Endothelial cell of umbilical vein (primary cell): ENCODE data around the gene BPIFA2. TPM values are rescaled to one million over a fixed set of nuclear protein-coding genes. Genes with fewer than 3 reads are reported as not detected.

Experiments
- BruUV-seq: library from RNA; stranded (reverse); fragments of 400-500 nt; replicated peaks from 2 replicates; lab custom pipeline; 2021; lab: Mats Ljungman, UMichigan
- CTCF ChIA-PET: fragments of 300-600, 350-600 bp; sonication (Branson Sonifier 250); formaldehyde crosslinking; loops from one replicate; lab custom pipeline; 2021; ENCODE audit warnings: antibody characterized with exemption, inconsistent platforms; lab: Charles Lee
- POLR2A ChIA-PET: fragments of 300-600, 350-600 bp; sonication (Branson Sonifier 250); formaldehyde crosslinking; loops from one replicate; lab custom pipeline; 2021; ENCODE audit warnings: antibody characterized with exemption, inconsistent platforms; lab: Charles Lee
- DNase-seq: peaks from one replicate; pipeline ENCODE4 v3.0.0-alpha.2; 2011; ENCODE audit warnings: low read depth, low spot score
- FAIRE-seq: peaks from 2 replicates; lab custom pipeline; 2011; peaks lifted over from hg19 to GRCh38; lab: Jason Lieb, UNC
- H2AFZ ChIP-seq: 2 replicates; pipeline ENCODE4 v1.6.0; 2012; ENCODE audit warnings: low read depth, low read length, control low read depth, inconsistent platforms
- H3K27ac ChIP-seq: 2 replicates; pipeline ENCODE4 v1.5.1; 2011; ENCODE audit warnings: low read depth, mild to moderate bottlenecking, control low read depth, low read length, moderate library complexity; ENCODE audit not compliant: insufficient read depth
- H3K27me3 ChIP-seq, 2 experiments: 2 replicates each; pipeline versions ENCODE4 v1.6.0 to v1.6.1; 2011; ENCODE audit warnings: low read length in 2 of 2, mixed read lengths in 1 of 2; ENCODE audit not compliant: control insufficient read depth in 2 of 2, insufficient read depth in 2 of 2
- H3K36me3 ChIP-seq, 2 experiments: 2 replicates in 1 of 2; 3 replicates in 1 of 2; pipeline ENCODE4 v1.5.1; 2011; ENCODE audit warnings: low read length in 2 of 2, mild to moderate bottlenecking in 1 of 2, moderate library complexity in 1 of 2; ENCODE audit not compliant: control insufficient read depth in 2 of 2, insufficient read depth in 2 of 2; ENCODE audit errors: extremely low read depth in 1 of 2
- H3K4me1 ChIP-seq: 3 replicates; pipeline ENCODE4 v1.5.1; 2011; ENCODE audit warnings: mild to moderate bottlenecking, low read length; ENCODE audit not compliant: control insufficient read depth, insufficient read depth; ENCODE audit errors: extremely low read depth
- H3K4me2 ChIP-seq: 2 replicates; pipeline ENCODE4 v1.6.1; 2011; ENCODE audit warnings: low read length, control low read depth, mixed read lengths; ENCODE audit not compliant: insufficient read depth
- H3K4me3 ChIP-seq, 3 experiments: fragments of 200-600 bp in 1 of 3; sonication (generic), shearing (Covaris generic) in 1 of 3; replicated peaks in 1 of 3; 2 replicates each; pipeline ENCODE4 v1.5.1; 2011 to 2016; ENCODE audit warnings: control low read depth in 3 of 3, low read length in 3 of 3, mild to moderate bottlenecking in 2 of 3, inconsistent platforms in 1 of 3, low read depth in 1 of 3, moderate library complexity in 1 of 3; ENCODE audit not compliant: insufficient read depth in 1 of 3
- H3K79me2 ChIP-seq: 2 replicates; pipeline ENCODE4 v1.6.0; 2012; ENCODE audit warnings: low read length, inconsistent platforms; ENCODE audit not compliant: control insufficient read depth, insufficient read depth
- H3K9ac ChIP-seq: replicated peaks from 2 replicates; pipeline ENCODE3; 2011; ENCODE audit warnings: low read length, control low read depth; ENCODE audit not compliant: insufficient read depth; ENCODE audit errors: extremely low read depth
- H3K9me1 ChIP-seq: replicated peaks from 3 replicates; pipeline ENCODE4 v1.6.0; 2011; ENCODE audit warnings: mild to moderate bottlenecking, low read length; ENCODE audit not compliant: control insufficient read depth, insufficient read depth; ENCODE audit errors: extremely low read depth
- H3K9me3 ChIP-seq: replicated peaks from 2 replicates; pipeline ENCODE4 v1.5.1; 2012; ENCODE audit warnings: low read length, inconsistent platforms; ENCODE audit not compliant: control insufficient read depth, insufficient read depth
- H4K20me1 ChIP-seq: replicated peaks from 2 replicates; pipeline ENCODE3; 2011; ENCODE audit warnings: mild to moderate bottlenecking, low read length; ENCODE audit not compliant: control insufficient read depth, insufficient read depth; ENCODE audit errors: extremely low read depth
- EZH2 ChIP-seq: IDR thresholded peaks from 2 replicates; pipeline ENCODE4 v1.6.1; 2012; ENCODE audit warnings: borderline replicate concordance, low read depth, mild to moderate bottlenecking, moderate library complexity, low read length, inconsistent platforms; ENCODE audit not compliant: severe bottlenecking
- FOS ChIP-seq: IDR thresholded peaks from 2 replicates; pipeline ENCODE4 v1.6.1; 2011; ENCODE audit warnings: mild to moderate bottlenecking, low read length, moderate library complexity, borderline replicate concordance; ENCODE audit not compliant: insufficient read depth
- GATA2 ChIP-seq: IDR thresholded peaks from 2 replicates; pipeline ENCODE4 v1.7.0; 2011; ENCODE audit warnings: low read depth, mild to moderate bottlenecking, moderate library complexity, mixed read lengths, low read length; ENCODE audit not compliant: insufficient read length, insufficient read depth
- JUN ChIP-seq: IDR thresholded peaks from 2 replicates; pipeline ENCODE4 v1.6.1; 2011; ENCODE audit warnings: borderline replicate concordance, low read depth; ENCODE audit not compliant: insufficient read length, insufficient read depth
- MYC ChIP-seq: IDR thresholded peaks from one replicate; pipeline ENCODE4 v1.6.1; 2011; ENCODE audit warnings: mild to moderate bottlenecking, low read depth, low read length
- POLR2A ChIP-seq: IDR thresholded peaks from 2 replicates; pipeline ENCODE4 v1.6.1; 2012; ENCODE audit warnings: low read depth, mild to moderate bottlenecking, control low read depth, low read length
- POLR2AphosphoS5 ChIP-seq: IDR thresholded peaks from 2 replicates; pipeline ENCODE4 v1.6.1; 2012; ENCODE audit warnings: low read depth, mild to moderate bottlenecking, control low read depth, low read length, moderate library complexity; ENCODE audit not compliant: insufficient read depth
- dilution Hi-C: fragments of 300-500 bp; cut with MboI; formaldehyde crosslinking; loops from one replicate; pipeline ENCODE4 v1.15.0; 2019; ENCODE audit warnings: low sequenced_read_pairs; ENCODE audit not compliant: extremely low pct_ligation_motif_present
- intact Hi-C: fragments of 100-400 bp; cut with micrococcal nuclease; formaldehyde crosslinking; loops from one replicate; pipeline ENCODE4 v1.10.0; 2022
- polyA plus RNA-seq, 4 experiments: library from polyadenylated mRNA; depleted of rRNA in 3 of 4; stranded (reverse) in 3 of 4; unstranded in 1 of 4; fragments of >200 nt; gene quantifications; 2 replicates each; pipeline versions ENCODE4 v1.2.1 to v1.2.3, GENCODE V29; 2011 to 2012; ENCODE audit warnings: missing spikeins in 1 of 4
- total RNA-seq: library from RNA; stranded (reverse); gene quantifications from 2 replicates; pipeline ENCODE4 v1.2.3, GENCODE V29; 2021
- TF ChIP-seq, protein P1 (sequence below): IDR thresholded peaks from 2 replicates; pipeline ENCODE4 v1.6.1; 2011; ENCODE audit not compliant: insufficient read depth, insufficient read length
- TF ChIP-seq, protein P2 (sequence below), 2 donors: IDR thresholded peaks; 1 replicate in 1 of 2; 2 replicates in 1 of 2; pipeline ENCODE4 v1.5.1; 2011; ENCODE audit warnings: low read length in 2 of 2, mild to moderate bottlenecking in 2 of 2, moderate library complexity in 2 of 2, control low read depth in 1 of 2, inconsistent platforms in 1 of 2, low read depth in 1 of 2; ENCODE audit not compliant: insufficient read depth in 1 of 2; ENCODE audit errors: extremely low read depth in 1 of 2

Gene BPIFA2
- total and polyA plus RNA-seq, 2 donors (not counting 3 experiments of a cell fraction or from before 2014, with no cell fraction given), result not detected

DNA sequence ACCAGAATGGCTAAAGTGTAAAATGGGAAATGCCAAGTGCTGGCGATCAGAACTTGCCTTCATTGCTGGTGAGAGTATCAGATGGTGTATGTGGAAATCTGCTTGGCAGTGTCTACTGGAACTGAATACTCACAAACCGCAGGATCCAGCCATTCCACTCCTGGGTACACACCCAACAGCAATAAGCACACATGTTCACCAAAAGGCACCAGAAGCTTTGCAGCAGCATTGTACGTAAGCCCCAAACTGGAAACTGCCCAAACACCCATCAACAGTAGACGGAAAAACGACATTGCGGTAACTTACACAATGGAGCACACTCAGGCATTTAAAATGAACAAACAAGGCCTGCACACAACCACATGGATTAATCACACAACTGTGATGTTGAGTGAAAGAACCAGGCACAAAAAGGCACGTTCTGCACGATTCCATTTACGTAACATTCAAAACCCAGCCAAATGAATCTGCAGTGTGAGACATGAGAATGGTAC is 37.3 kb upstream of the BPIFA2 start:
- Histone ChIP-seq H3K4me3 (no peak overlapping the region), H3K4me2 (no peak overlapping the region), H3K9ac (no peak overlapping the region), H3K27me3 (no peaks in the 10 kb centered on the region), H3K27ac (no peak overlapping the region), H3K9me1 (no peaks in the 10 kb centered on the region), H3K9me3 (no peaks in the 10 kb centered on the region), H3K4me1 (no peaks in the 10 kb centered on the region), H3K36me3 (no peaks in the 10 kb centered on the region), H2AFZ (no peak overlapping the region), H4K20me1 (no peaks in the 10 kb centered on the region), H3K79me2 (no peaks in the 10 kb centered on the region)
- DNase-seq, result no peak
- no peak for FAIRE-seq
- TF ChIP-seq FOS, result no peak
- TF ChIP-seq POLR2AphosphoS5, result no peak
- TF ChIP-seq POLR2A, result no peak
- TF ChIP-seq, protein P1, sequence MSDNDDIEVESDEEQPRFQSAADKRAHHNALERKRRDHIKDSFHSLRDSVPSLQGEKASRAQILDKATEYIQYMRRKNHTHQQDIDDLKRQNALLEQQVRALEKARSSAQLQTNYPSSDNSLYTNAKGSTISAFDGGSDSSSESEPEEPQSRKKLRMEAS, result no peak
- TF ChIP-seq, protein P2, sequence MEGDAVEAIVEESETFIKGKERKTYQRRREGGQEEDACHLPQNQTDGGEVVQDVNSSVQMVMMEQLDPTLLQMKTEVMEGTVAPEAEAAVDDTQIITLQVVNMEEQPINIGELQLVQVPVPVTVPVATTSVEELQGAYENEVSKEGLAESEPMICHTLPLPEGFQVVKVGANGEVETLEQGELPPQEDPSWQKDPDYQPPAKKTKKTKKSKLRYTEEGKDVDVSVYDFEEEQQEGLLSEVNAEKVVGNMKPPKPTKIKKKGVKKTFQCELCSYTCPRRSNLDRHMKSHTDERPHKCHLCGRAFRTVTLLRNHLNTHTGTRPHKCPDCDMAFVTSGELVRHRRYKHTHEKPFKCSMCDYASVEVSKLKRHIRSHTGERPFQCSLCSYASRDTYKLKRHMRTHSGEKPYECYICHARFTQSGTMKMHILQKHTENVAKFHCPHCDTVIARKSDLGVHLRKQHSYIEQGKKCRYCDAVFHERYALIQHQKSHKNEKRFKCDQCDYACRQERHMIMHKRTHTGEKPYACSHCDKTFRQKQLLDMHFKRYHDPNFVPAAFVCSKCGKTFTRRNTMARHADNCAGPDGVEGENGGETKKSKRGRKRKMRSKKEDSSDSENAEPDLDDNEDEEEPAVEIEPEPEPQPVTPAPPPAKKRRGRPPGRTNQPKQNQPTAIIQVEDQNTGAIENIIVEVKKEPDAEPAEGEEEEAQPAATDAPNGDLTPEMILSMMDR (IDR thresholded peaks at IDR 0.05; ENCODE audit: extremely low read depth in 1 of 2, insufficient read depth in 1 of 2, low read depth in 1 of 2, low read length in 2 of 2), result no peak
- no peak for TF ChIP-seq EZH2
- no peak for TF ChIP-seq JUN
- no peak for TF ChIP-seq GATA2
- TF ChIP-seq MYC, result no peak
- intact Hi-C loops, result no loop called here
- BruUV-seq, result no TSS peak
- dilution Hi-C loops, result no loop called here
- ChIA-PET POLR2A (no interaction called here), CTCF (no interaction called here)
